GM19328 (cell line): ENCODE data around the gene GUCD1.
"Not testable (repeated sequence)": the region's sequence is repeated elsewhere in the genome, so short reads cannot be mapped to it uniquely, and the experiment has no call there.

Source experiments
- ATAC-seq: cut with Tn5 transposase; IDR thresholded peaks from one replicate; pipeline ENCODE4 v1.9.1; 2021; ENCODE audit warnings: mild to moderate bottlenecking, moderate library complexity; ENCODE audit not compliant: unreplicated experiment

Gene GUCD1

DNA sequence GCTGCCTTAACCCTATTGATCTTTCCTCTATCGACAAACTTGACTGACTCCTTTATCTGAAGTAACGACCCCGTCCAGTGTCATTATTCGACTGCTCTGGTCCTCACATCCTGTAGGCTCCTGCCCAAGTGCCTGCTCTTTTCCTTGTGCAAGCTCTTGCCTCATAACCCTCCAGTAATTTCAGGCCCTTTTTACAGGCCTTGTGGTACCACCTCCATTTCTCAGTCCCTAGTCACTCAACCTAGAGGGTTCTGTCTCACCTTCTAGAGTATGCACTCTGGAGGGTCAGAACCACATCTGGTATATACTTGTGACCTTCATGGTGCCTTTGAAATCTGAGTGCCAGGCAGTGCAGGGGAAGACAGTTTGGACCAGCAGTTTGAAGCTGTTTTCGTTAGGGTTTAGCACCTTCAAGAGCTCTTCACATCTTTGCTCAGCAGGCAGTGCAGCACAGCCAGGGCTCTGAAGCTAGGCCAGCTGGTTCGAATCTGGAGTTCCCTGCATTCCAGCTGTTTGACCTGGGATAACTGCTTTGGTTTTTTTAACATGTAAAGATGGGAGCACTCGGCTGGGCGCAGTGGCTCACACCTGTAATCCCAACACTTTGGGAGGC, 12.1 kb upstream of the GUCD1 start:
- no peak for ATAC-seq

DNA sequence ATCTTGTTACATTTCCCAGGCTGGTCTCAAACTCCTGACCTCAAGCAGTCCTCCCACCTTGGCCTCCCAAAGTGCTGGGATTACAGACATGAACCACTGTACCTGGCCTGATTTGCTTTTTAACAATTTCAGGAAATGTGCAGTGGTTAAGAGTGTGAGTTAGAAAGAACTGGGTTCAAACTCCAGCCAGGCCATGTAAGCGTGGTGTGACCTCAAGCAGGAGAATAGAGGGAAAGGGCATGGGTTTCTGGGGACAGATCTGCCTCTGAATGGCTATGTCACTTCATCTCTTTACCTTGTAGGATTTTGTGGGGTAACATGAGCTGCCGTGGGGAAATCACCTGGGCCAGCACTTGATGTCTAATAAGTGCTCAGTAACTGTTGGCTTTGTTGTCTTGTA, 10.1 kb upstream of the GUCD1 start:
- ATAC-seq = no peak

DNA sequence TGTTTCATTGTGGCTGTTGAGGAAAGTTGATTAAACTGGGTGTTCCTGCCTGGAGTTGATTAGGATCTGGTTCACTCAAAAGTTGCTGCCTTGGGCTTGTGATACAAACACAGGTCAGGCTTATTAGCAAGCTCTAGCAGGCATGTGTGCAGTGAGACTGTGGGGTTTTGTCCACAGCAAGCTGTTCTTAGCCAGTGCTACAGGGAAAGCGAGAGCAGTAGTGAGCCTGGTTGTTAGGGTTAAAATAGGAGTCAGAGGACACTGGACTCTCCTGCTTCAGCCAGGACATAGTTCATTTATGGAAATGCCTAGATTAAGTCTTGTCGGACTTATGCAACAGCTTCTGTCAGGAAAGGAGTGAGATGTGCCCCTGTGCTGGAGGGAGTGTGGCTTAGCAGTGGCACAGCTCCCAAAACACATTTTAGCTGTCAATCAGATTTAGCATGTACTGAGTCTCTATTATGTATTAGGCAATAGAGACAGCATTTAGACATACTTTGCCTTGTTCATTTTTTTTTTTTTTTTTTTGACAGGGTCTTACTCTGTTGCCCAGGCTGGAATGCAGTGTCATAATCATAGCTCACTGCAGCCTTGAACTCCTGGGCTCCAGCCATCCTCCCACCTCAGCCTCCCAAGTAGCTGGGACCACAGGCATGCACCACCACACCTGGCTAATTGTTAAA, 9.6 kb upstream of the GUCD1 start:
- ATAC-seq = no peak

DNA sequence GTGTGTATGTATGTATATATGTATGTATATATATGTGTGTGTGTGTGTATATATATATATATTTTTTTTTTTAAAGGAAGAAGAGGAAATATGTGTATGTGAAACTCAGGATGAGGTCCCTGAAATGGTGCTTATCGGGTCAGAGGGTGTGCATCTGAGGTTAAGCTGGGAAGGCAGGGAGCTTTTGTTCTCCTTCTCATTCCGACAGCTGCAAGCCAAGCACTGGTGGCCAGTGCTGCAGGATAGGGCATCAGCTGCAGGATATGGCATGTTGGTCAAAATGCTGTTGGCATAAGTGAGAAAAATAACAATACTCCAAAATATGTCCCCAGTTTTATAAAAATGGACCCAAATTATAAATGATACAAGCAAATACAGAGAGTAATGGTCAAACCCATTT, 8.3 kb upstream of the GUCD1 start:
- no peak for ATAC-seq

DNA sequence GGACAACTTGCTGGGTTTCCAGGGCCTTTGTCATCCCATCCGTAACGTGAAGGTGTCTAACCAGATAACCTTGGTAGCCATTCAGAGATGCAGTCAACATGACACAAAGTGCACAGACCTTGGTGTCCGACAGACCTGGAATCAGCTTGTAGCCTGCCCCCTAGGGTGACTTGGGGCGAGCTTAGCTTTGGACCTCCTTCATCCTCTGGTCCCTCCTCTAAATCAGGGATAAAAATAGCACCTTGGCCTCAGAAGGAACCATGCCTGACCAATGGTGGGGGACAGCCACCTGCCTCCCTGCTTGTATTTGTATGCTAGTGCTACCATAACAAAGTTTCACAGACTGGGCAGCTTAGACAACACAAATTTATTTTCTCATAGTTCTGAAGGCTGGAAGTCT, 4.5 kb upstream of the GUCD1 start:
- no peak for ATAC-seq

DNA sequence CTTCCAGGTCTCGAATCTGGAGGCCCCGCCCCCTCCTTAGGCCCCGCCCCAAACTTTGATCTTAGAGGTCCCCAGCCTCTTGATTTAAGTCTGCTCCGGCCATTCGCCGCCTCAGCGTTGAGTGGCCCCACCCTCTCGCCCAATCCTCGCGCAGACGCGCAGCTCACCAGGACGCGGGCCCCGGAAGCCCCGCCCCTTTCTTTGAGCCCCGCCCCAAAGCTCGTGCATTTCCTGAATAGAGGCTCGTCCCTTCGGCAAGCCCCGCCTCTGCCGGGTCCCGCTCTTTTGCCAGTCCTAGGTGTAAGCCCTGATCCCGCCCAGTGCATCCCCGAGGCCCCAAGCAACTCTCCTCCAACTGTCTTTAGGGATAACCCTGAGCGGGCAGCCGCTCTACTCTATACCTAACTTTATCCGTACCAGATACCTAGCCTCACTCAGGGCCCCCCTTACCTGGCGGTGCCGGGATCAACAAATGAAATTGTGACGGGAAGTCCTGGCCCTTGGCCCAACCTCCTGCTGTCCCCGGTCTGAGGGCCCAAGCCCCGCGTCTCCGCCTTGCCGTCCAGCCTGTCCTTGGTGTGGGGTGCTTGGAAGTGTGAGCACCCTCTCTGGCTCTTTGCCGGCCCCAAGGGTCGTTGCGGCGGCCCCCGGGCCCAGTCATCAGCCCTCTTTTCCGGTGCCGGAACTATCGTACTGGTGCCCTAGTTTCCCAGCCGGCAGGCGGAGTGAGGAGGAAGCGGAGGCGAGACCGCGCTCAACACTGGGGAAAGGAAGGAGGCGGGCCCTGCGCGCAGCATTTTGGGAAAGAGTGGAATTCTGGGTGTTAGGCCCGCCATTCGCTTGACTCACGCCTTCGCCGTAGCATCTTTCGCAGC, 464 bp upstream of the GUCD1 start, which contains the start of gene SNRPD3:
SNRPD3 (plus strand) TSS at position 835 of the 875 bp plus-strand sequence. CDS start 1,676 bp downstream, outside the sequence.
- ATAC-seq = peak; percentile 69

- no peak for ATAC-seq
Measured at GRCh38 chr22:24553597-24554312, 1.2 kb downstream of the GUCD1 start.

DNA sequence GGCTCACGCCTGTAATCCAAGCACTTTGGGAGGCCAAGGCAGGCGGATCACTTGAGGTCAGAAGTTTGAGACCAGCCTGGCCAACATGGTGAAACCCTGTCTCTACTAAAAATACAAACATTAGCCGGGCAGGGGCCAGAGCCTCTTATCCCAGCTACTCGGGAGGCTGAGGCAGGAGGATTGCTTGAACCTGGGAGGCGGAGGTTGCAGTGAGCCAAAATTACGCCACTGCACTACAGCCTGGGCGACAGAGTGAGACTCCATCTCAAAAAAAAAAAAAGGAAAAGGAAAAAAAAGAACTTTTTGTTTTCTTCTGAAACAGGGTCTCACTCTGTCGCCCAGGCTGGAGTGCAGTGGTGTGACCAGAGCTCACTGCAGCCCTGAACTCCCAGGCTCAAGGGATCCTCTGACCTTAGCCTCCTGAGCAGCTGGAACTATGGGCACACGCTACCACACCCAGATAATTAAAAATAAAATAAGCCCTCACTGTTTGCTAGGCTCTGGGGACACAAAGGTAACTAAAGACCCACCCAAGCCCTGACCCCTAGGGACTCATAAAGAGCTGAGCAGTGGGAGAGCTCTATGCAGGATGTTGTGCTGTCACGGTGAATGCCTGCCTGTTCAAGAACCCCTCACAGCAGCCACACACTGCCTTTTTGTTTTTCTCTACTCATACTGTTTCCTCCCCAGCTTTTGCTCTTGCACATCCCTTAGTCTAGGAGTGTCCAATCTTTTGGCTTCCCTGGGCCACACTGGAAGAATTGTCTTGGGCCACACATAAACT, 2.2 kb downstream of the GUCD1 start:
- not testable (repeated sequence) for ATAC-seq

DNA sequence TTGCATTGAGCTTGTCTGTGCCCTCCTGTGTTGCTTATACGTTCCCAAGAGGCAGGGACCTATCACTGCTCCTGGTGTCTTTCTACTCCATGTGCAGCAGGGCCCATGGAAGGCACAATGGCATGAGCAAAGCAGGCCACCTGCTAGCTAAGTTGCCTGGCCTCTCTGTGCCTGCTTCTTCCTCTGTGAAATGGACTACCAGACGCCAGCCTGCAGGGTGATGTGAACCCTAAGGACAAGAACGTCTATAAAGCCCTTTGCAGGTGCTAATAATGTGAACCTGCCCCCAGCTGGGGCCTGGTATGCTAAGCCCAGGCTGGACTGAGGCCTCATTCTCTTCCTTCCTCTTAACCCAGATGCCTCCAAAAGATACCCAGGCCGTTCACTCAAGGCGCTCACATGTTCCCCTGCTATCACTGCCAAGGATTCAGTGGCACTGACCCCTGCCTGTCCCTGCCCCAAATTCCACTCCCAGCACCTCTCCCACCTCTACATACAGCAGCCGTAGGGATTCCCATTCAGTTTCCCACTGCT, 4.0 kb downstream of the GUCD1 start:
- ATAC-seq = no peak

- ATAC-seq = no peak
Measured at GRCh38 chr22:24550028-24550901, 4.7 kb downstream of the GUCD1 start.

GRCh38 chr22:24548812-24549211, 6.1 kb downstream of the GUCD1 start:
- no peak for ATAC-seq

- ATAC-seq = no peak
Measured at GRCh38 chr22:24543679-24544243, 11.2 kb downstream of the GUCD1 start.

DNA sequence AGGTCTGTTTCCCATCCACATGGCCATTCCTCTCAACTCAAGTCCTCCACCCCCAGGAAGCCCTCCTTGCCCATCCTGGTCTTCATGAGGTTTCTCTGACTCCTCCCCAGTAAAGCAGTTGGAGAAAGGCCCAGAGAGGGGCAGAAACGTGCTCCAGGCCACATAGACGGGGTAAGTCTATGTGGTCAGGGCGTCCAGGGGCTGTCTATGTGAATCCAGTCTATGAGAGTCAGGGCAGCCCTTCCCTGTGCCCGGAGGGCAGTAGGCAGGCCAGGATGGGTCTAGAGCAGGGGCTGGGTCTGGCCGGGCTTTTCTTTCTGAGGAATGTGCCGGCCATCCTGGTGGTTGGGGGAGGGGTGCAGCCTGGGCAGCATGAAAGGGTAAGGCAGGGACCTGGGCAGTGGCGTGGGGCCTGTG, 11.7 kb downstream of the GUCD1 start:
- no peak for ATAC-seq

GRCh38 chr22:24542641-24543040, 12.3 kb downstream of the GUCD1 start:
- ATAC-seq = no peak

- no peak for ATAC-seq
Measured at GRCh38 chr22:24541681-24542515, 13.0 kb downstream of the GUCD1 start.

DNA sequence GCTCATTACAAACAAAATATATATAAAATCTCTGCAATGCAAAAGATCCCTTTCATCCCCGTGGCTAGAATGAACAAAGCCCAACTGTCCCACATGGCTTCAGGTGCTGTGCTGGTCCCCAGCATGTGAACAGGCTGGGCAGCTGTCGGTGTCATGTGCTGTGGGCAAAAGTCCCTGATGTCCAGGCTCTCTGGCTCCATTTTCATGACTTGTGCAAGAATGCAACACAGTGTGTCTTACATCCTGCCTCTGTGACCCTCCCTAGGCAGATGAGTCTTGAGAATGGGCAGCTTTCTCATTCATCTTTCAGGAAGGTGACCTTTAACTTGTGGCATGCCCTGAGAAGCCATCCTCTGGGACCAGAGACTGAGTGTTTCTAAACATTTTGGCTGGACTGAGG, 14.5 kb downstream of the GUCD1 start:
- no peak for ATAC-seq

GRCh38 chr22:24536089-24536488, 18.8 kb downstream of the GUCD1 start:
- ATAC-seq = no peak

DNA sequence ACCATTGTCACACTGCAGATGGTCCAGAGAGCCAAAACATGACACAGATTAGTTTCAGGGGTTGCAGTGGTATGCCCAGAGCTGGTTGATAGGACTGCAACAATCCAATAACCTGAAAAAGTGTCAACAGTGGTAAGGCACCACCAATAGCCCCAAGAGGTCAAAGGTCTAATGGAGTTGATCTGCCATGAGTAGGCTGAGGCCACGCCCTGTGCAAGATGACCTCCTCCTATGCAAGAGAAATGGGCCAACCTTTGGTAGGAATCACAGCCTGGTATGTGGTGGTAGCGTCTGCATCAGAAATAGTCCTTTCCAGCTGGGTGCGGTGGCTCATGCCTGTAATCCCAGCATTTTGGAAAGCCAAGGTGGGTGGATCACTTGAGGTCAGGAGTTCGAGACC, 19.6 kb downstream of the GUCD1 start:
- no peak for ATAC-seq
